Activated CD8-positive, alpha-beta T cell treated with anti-CD3 and anti-CD28 coated beads, Interleukin-2, amount 10 ng/mL, durations not matched to agents 7 days and 5 days (primary cell): ENCODE measurements around the gene PON1. TPM values are rescaled to one million over a fixed set of nuclear protein-coding genes. Genes with fewer than 3 reads are reported as not detected.

Experiments
- ATAC-seq: fragments of 150-1000 bp; cut with Tn5 transposase; one replicate; pipeline ENCODE4 v1.10.0; 2021; ENCODE audit warnings: moderate library complexity
- CTCF ChIA-PET: fragments of 350-600 bp; sonication (Branson Sonifier 250); formaldehyde crosslinking; loops from one replicate; lab custom pipeline; 2021; ENCODE audit warnings: antibody characterized with exemption; lab: Charles Lee
- POLR2A ChIA-PET: fragments of 350-600 bp; sonication (Branson Sonifier 250); formaldehyde crosslinking; loops from one replicate; lab custom pipeline; 2021; ENCODE audit warnings: antibody characterized with exemption; lab: Charles Lee
- DNase-seq: peaks from one replicate; pipeline ENCODE4 v3.0.0-alpha.2; 2020
- H3K27ac Mint-ChIP-seq: one replicate; pipeline ENCODE4 v1.8.0; 2021; ENCODE audit warnings: mild to moderate bottlenecking, mixed read lengths
- H3K27me3 Mint-ChIP-seq: one replicate; pipeline ENCODE4 v1.8.0; 2021; ENCODE audit warnings: low read depth, mixed read lengths
- H3K36me3 Mint-ChIP-seq: one replicate; pipeline ENCODE4 v1.8.0; 2021; ENCODE audit warnings: low read depth, mixed read lengths
- H3K4me1 Mint-ChIP-seq: one replicate; pipeline ENCODE4 v1.8.0; 2021; ENCODE audit warnings: low read depth, mixed read lengths
- H3K4me3 Mint-ChIP-seq: one replicate; pipeline ENCODE4 v1.8.0; 2021; ENCODE audit warnings: mild to moderate bottlenecking, mixed read lengths
- H3K9me3 Mint-ChIP-seq: one replicate; pipeline ENCODE4 v1.8.0; 2022; ENCODE audit warnings: mixed read lengths; ENCODE audit not compliant: insufficient read depth
- total RNA-seq, 2 experiments: library from RNA; stranded (reverse); gene quantifications; one replicate each; pipeline ENCODE4 v1.2.3, GENCODE V29; 2021

Gene PON1
- not detected for total RNA-seq

GRCh38 chr7:95324431-95324830 lies at the start of gene PON1:
Gene PON1 (minus strand): TSS chr7:95324532. CDS start chr7:95324475, 57 bp downstream.
- ChIA-PET CTCF (no interaction called here), POLR2A (no interaction called here)
- Mint-ChIP-seq H3K9me3 (no peaks in the 10 kb centered on the region), H3K4me3 (no peak within 1 kb of the TSS), H3K27me3 (peaks cover 11% of the 10 kb centered on the region), H3K27ac (no peak within 1 kb of the TSS), H3K4me1 (peaks cover 5% of the 10 kb centered on the region), H3K36me3 (no peaks in the 10 kb centered on the region)
- peak; percentile 67 for ATAC-seq
- peak; percentile 21 for DNase-seq

GRCh38 chr7:95373323-95373722 lies 49.0 kb upstream of the PON1 start:
- CTCF ChIA-PET, result no interaction called here
- Mint-ChIP-seq H3K4me3 (no peak overlapping the region), H3K27me3 (peaks cover 7% of the 10 kb centered on the region), H3K9me3 (no peaks in the 10 kb centered on the region), H3K27ac (no peak overlapping the region), H3K36me3 (no peaks in the 10 kb centered on the region), H3K4me1 (no peaks in the 10 kb centered on the region)
- POLR2A ChIA-PET, result no interaction called here
- DNase-seq (no peak), ATAC-seq (no peak)

GRCh38 chr7:95368235-95368634 lies 43.9 kb upstream of the PON1 start:
- no peaks in the 10 kb centered on the region for H3K36me3 Mint-ChIP-seq
- H3K4me1 Mint-ChIP-seq, result no peaks in the 10 kb centered on the region
- ChIA-PET POLR2A (no interaction called here), CTCF (interaction anchor here (1.2 kb wide), 1 partner anchor 24 kb away, joined by 3 read pairs; no protein-coding TSS in a partner anchor)
- H3K4me3 Mint-ChIP-seq, result no peak overlapping the region
- peaks cover 13% of the 10 kb centered on the region for H3K27me3 Mint-ChIP-seq
- H3K27ac Mint-ChIP-seq, result no peak overlapping the region
- DNase-seq (no peak), ATAC-seq (no peak)
- no peaks in the 10 kb centered on the region for H3K9me3 Mint-ChIP-seq

- H3K4me1 Mint-ChIP-seq, result no peaks in the 10 kb centered on the region
- POLR2A ChIA-PET, result no interaction called here
- CTCF ChIA-PET, result interaction anchor here (1.2 kb wide), 1 partner anchor 23 kb away, joined by 3 read pairs; no protein-coding TSS in a partner anchor
- no peak for DNase-seq
- no peaks in the 10 kb centered on the region for H3K9me3 Mint-ChIP-seq
- no peaks in the 10 kb centered on the region for H3K36me3 Mint-ChIP-seq
- H3K27ac Mint-ChIP-seq, result no peak overlapping the region
- H3K27me3 Mint-ChIP-seq, result peaks cover 15% of the 10 kb centered on the region
- ATAC-seq, result no peak
- H3K4me3 Mint-ChIP-seq, result no peak overlapping the region
Observed at GRCh38 chr7:95367606-95368005, 43.3 kb upstream of the PON1 start.

- CTCF ChIA-PET, result no interaction called here
- Mint-ChIP-seq H3K27ac (no peak overlapping the region), H3K36me3 (no peaks in the 10 kb centered on the region), H3K4me3 (no peak overlapping the region), H3K4me1 (no peaks in the 10 kb centered on the region), H3K27me3 (peaks cover 16% of the 10 kb centered on the region), H3K9me3 (no peaks in the 10 kb centered on the region)
- no peak for DNase-seq
- POLR2A ChIA-PET, result no interaction called here
- ATAC-seq, result no peak
Observed at GRCh38 chr7:95365151-95365550, 40.8 kb upstream of the PON1 start.

GRCh38 chr7:95357623-95358022 lies 33.3 kb upstream of the PON1 start:
- ChIA-PET CTCF (no interaction called here), POLR2A (no interaction called here)
- H3K4me3 Mint-ChIP-seq, result no peak overlapping the region
- H3K27ac Mint-ChIP-seq, result no peak overlapping the region
- H3K36me3 Mint-ChIP-seq, result no peaks in the 10 kb centered on the region
- ATAC-seq (no peak), DNase-seq (no peak)
- no peaks in the 10 kb centered on the region for H3K9me3 Mint-ChIP-seq
- H3K4me1 Mint-ChIP-seq, result no peaks in the 10 kb centered on the region
- H3K27me3 Mint-ChIP-seq, result peaks cover 7% of the 10 kb centered on the region

- no peak overlapping the region for H3K27ac Mint-ChIP-seq
- H3K36me3 Mint-ChIP-seq, result no peaks in the 10 kb centered on the region
- ATAC-seq (no peak), DNase-seq (no peak)
- ChIA-PET CTCF (no interaction called here), POLR2A (no interaction called here)
- peaks cover 5% of the 10 kb centered on the region for H3K27me3 Mint-ChIP-seq
- no peaks in the 10 kb centered on the region for H3K4me1 Mint-ChIP-seq
- H3K4me3 Mint-ChIP-seq, result no peak overlapping the region
- H3K9me3 Mint-ChIP-seq, result no peaks in the 10 kb centered on the region
Observed at GRCh38 chr7:95342642-95343307, 18.4 kb upstream of the PON1 start.

- no peaks in the 10 kb centered on the region for H3K36me3 Mint-ChIP-seq
- H3K27me3 Mint-ChIP-seq, result peaks cover 5% of the 10 kb centered on the region
- H3K9me3 Mint-ChIP-seq, result no peaks in the 10 kb centered on the region
- ATAC-seq, result no peak
- POLR2A ChIA-PET, result no interaction called here
- H3K4me1 Mint-ChIP-seq, result no peaks in the 10 kb centered on the region
- no peak overlapping the region for H3K4me3 Mint-ChIP-seq
- CTCF ChIA-PET, result no interaction called here
- H3K27ac Mint-ChIP-seq, result no peak overlapping the region
- DNase-seq, result no peak
Observed at GRCh38 chr7:95342029-95342428, 17.7 kb upstream of the PON1 start.

- ChIA-PET CTCF (no interaction called here), POLR2A (no interaction called here)
- Mint-ChIP-seq H3K4me1 (no peaks in the 10 kb centered on the region), H3K9me3 (no peaks in the 10 kb centered on the region), H3K4me3 (no peak overlapping the region), H3K27me3 (peaks cover 5% of the 10 kb centered on the region), H3K36me3 (no peaks in the 10 kb centered on the region), H3K27ac (no peak overlapping the region)
- no peak for DNase-seq
- no peak for ATAC-seq
Observed at GRCh38 chr7:95340491-95340890, 16.2 kb upstream of the PON1 start.

GRCh38 chr7:95338832-95339231 lies 14.5 kb upstream of the PON1 start:
- H3K4me3 Mint-ChIP-seq, result no peak overlapping the region
- no peaks in the 10 kb centered on the region for H3K36me3 Mint-ChIP-seq
- ChIA-PET CTCF (interaction anchor here (0.8 to 1.5 kb wide), 2 partner anchors 138 to 172 kb away, joined by 3 read pairs; no protein-coding TSS in a partner anchor), POLR2A (no interaction called here)
- ATAC-seq, result no peak
- no peaks in the 10 kb centered on the region for H3K9me3 Mint-ChIP-seq
- no peaks in the 10 kb centered on the region for H3K4me1 Mint-ChIP-seq
- H3K27ac Mint-ChIP-seq, result no peak overlapping the region
- H3K27me3 Mint-ChIP-seq, result peaks cover 3% of the 10 kb centered on the region
- DNase-seq, result no peak

GRCh38 chr7:95335093-95335492 lies 10.8 kb upstream of the PON1 start:
- H3K27me3 Mint-ChIP-seq, result peaks cover 2% of the 10 kb centered on the region
- H3K4me3 Mint-ChIP-seq, result no peak overlapping the region
- ATAC-seq (no peak), DNase-seq (no peak)
- ChIA-PET POLR2A (interaction anchor here (0.6 kb wide), 1 partner anchor 42 kb away, joined by 3 read pairs; no protein-coding TSS in a partner anchor), CTCF (no interaction called here)
- no peaks in the 10 kb centered on the region for H3K9me3 Mint-ChIP-seq
- no peak overlapping the region for H3K27ac Mint-ChIP-seq
- H3K4me1 Mint-ChIP-seq, result peaks cover 9% of the 10 kb centered on the region
- no peaks in the 10 kb centered on the region for H3K36me3 Mint-ChIP-seq

- ATAC-seq (no peak), DNase-seq (no peak)
- H3K4me1 Mint-ChIP-seq, result peaks cover 11% of the 10 kb centered on the region
- no peak overlapping the region for H3K27ac Mint-ChIP-seq
- no peak overlapping the region for H3K4me3 Mint-ChIP-seq
- H3K27me3 Mint-ChIP-seq, result peaks cover 2% of the 10 kb centered on the region
- no peaks in the 10 kb centered on the region for H3K36me3 Mint-ChIP-seq
- POLR2A ChIA-PET, result no interaction called here
- CTCF ChIA-PET, result no interaction called here
- H3K9me3 Mint-ChIP-seq, result no peaks in the 10 kb centered on the region
Observed at GRCh38 chr7:95334447-95334846, 10.1 kb upstream of the PON1 start.
